ENCODE results near the gene MNS1. TPM values are rescaled to one million over a fixed set of nuclear protein-coding genes. Genes with fewer than 3 reads are reported as not detected.

The MNS1 gene
- total RNA-seq, 1 experiment from 2014 or later = 4.3 TPM

DNA sequence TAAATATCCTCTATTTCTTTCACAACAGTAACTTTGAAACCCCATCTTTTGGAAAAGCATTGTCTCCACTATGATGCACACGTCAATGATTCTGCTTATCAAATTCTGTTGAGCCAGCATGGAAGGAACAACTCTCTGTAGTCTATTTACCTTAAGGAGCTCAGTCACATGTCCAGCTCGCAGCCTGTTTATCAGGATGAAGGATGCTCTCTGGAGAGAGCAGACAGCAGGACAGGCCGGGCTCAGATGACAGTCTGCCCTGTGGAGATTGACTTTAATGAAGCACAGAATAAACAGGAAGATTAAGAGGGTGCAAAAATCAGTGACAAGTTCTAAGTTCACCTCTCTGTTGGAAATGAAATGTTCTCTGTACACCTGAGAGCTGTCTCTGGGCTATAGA lies 30.6 kb upstream of the MNS1 start:
- H2AFZ ChIP-seq (ENCODE audit: low read length) = peak overlapping the region; percentile 40
- H3K4me2 ChIP-seq (ENCODE audit: low read length) = peak overlapping the region; percentile 31
- BruUV-seq (replicated peaks) = no TSS peak
- no peaks in the 10 kb centered on the region for H3F3A ChIP-seq (ENCODE audit: low read length, unreplicated experiment)
- DNase-seq (no peak), ATAC-seq (no peak)
- H3K4me3 ChIP-seq (ENCODE audit: low read length) = no peak overlapping the region
- TF ChIP-seq CTCF (conservative IDR thresholded peaks at IDR 0.05; ENCODE audit: low read depth, low read length) (no peak), EZH2phosphoT487 (IDR thresholded peaks at IDR 0.05; ENCODE audit: borderline replicate concordance, low read length) (no peak), EZH2 (IDR thresholded peaks at IDR 0.05; ENCODE audit: low read length, unreplicated experiment) (no peak)
- H3K27me3 ChIP-seq (ENCODE audit: low read length) = no peaks in the 10 kb centered on the region
- H3K9me2 ChIP-seq (replicated peaks; ENCODE audit: low read length) = no peaks in the 10 kb centered on the region
- ChIA-PET POLR2A (ENCODE audit: unreplicated experiment) (no interaction called here), CTCF (no interaction called here)
- H3K9ac ChIP-seq (ENCODE audit: low read length) = no peak overlapping the region
- intact Hi-C loops (cut with micrococcal nuclease) = loop anchor here (10.0 kb wide), 3 partner anchors 149 to 639 kb away; no protein-coding TSS in a partner anchor
- no peaks in the 10 kb centered on the region for H4K20me1 ChIP-seq (ENCODE audit: low read length)
- no peak overlapping the region for H3K27ac ChIP-seq (ENCODE audit: low read length)
- no peaks in the 10 kb centered on the region for H3K36me3 ChIP-seq (ENCODE audit: low read depth, low read length)
- H3K79me2 ChIP-seq (ENCODE audit: low read length) = no peaks in the 10 kb centered on the region
- H3K4me1 ChIP-seq (ENCODE audit: insufficient read depth, low read length) = peaks cover 23% of the 10 kb centered on the region; the same call in 1 of the 2 replicates
- no peaks in the 10 kb centered on the region for H3K9me3 ChIP-seq (ENCODE audit: low read length)

DNA sequence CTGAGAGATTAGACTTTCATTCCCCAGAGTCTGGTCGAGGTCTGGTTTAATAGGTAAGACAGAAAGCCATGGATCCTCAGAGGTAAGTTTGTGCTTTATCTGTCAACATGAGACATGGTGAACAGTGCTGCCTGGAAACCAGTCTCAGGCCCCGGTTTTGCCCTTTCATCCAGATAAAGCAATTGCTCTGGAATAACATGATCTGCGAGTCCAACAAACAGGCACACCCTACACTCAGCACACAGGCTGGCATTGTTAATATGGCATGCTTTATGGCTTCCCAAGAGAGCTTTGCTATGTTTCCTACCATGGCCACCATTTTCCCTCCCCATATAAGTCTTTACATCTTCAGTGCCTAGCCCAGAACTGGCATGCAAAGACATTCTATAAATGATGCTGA lies 30.1 kb upstream of the MNS1 start:
- ChIA-PET CTCF (no interaction called here), POLR2A (ENCODE audit: unreplicated experiment) (no interaction called here)
- Histone ChIP-seq H3K4me2 (ENCODE audit: low read length) (peak overlapping the region; percentile 31), H3K27ac (ENCODE audit: low read length) (no peak overlapping the region), H3K4me1 (ENCODE audit: insufficient read depth, low read length) (peaks cover 23% of the 10 kb centered on the region; the same call in 1 of the 2 replicates), H3K4me3 (ENCODE audit: low read length) (no peak overlapping the region), H4K20me1 (ENCODE audit: low read length) (no peaks in the 10 kb centered on the region), H2AFZ (ENCODE audit: low read length) (peak overlapping the region; percentile 40), H3K27me3 (ENCODE audit: low read length) (no peaks in the 10 kb centered on the region), H3K36me3 (ENCODE audit: low read depth, low read length) (no peaks in the 10 kb centered on the region), H3K9me2 (replicated peaks; ENCODE audit: low read length) (no peaks in the 10 kb centered on the region), H3K9me3 (ENCODE audit: low read length) (no peaks in the 10 kb centered on the region), H3K79me2 (ENCODE audit: low read length) (no peaks in the 10 kb centered on the region), H3K9ac (ENCODE audit: low read length) (no peak overlapping the region), H3F3A (ENCODE audit: low read length, unreplicated experiment) (no peaks in the 10 kb centered on the region)
- intact Hi-C loops (cut with micrococcal nuclease) = loop anchor here (10.0 kb wide), 3 partner anchors 150 to 640 kb away; no protein-coding TSS in a partner anchor
- ATAC-seq = peak; percentile 49; the same call in 1 of the 2 replicates
- DNase-seq = peak; percentile 27
- no TSS peak for BruUV-seq (replicated peaks)
- TF ChIP-seq EZH2 (IDR thresholded peaks at IDR 0.05; ENCODE audit: low read length, unreplicated experiment) = no peak
- TF ChIP-seq CTCF (conservative IDR thresholded peaks at IDR 0.05; ENCODE audit: low read depth, low read length) = no peak
- TF ChIP-seq EZH2phosphoT487 (IDR thresholded peaks at IDR 0.05; ENCODE audit: borderline replicate concordance, low read length) = no peak

GRCh38 chr15:56492791-56493555 lies 28.0 kb upstream of the MNS1 start:
- Histone ChIP-seq H3F3A (ENCODE audit: low read length, unreplicated experiment) (no peaks in the 10 kb centered on the region), H3K9ac (ENCODE audit: low read length) (no peak overlapping the region), H3K9me3 (ENCODE audit: low read length) (no peaks in the 10 kb centered on the region), H3K9me2 (replicated peaks; ENCODE audit: low read length) (no peaks in the 10 kb centered on the region), H3K4me2 (ENCODE audit: low read length) (no peak overlapping the region), H3K4me3 (ENCODE audit: low read length) (no peak overlapping the region), H3K4me1 (ENCODE audit: insufficient read depth, low read length) (peaks cover 23% of the 10 kb centered on the region; the same call in 1 of the 2 replicates), H4K20me1 (ENCODE audit: low read length) (no peaks in the 10 kb centered on the region), H3K27ac (ENCODE audit: low read length) (no peak overlapping the region), H3K36me3 (ENCODE audit: low read depth, low read length) (no peaks in the 10 kb centered on the region), H3K79me2 (ENCODE audit: low read length) (no peaks in the 10 kb centered on the region), H3K27me3 (ENCODE audit: low read length) (no peaks in the 10 kb centered on the region), H2AFZ (ENCODE audit: low read length) (no peak overlapping the region)
- intact Hi-C loops (cut with micrococcal nuclease) = loop anchor here (5.0 to 10.0 kb wide), 4 partner anchors 152 to 814 kb away; no protein-coding TSS in a partner anchor
- ATAC-seq (no peak), DNase-seq (no peak)
- ChIA-PET CTCF (no interaction called here), POLR2A (ENCODE audit: unreplicated experiment) (no interaction called here)
- no TSS peak for BruUV-seq (replicated peaks)
- TF ChIP-seq EZH2phosphoT487 (IDR thresholded peaks at IDR 0.05; ENCODE audit: borderline replicate concordance, low read length) = no peak
- no peak for TF ChIP-seq CTCF (conservative IDR thresholded peaks at IDR 0.05; ENCODE audit: low read depth, low read length)
- TF ChIP-seq EZH2 (IDR thresholded peaks at IDR 0.05; ENCODE audit: low read length, unreplicated experiment) = no peak

All from PC-3 (cell line).